Measurements from ENCODE around the gene EHD4.

The EHD4 gene

DNA sequence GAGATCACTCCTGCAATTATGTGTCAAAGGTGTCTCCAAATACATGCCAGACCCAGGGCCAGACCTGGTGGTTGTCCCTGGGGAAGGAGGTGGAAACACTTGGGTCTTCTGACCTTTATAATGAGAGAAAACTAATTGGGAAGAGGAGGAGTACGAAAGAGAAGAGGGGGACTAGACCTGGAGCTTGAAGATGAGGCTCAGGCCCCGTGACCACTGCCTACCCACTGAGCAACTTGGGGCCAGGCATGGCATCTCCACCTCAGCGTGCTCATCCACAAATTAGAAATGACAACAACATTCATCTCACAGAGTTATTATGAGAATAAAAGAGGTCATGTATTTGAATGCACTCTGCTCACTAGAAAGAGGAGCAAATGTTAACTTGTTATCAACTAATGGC lies 59.1 kb downstream of the EHD4 start:
- Histone ChIP-seq H3K27ac (ENCODE audit: extremely low read depth, low read depth, low read length) (no peak overlapping the region), H3K4me3 (ENCODE audit: low read depth, low read length) (no peak overlapping the region), H3K36me3 (ENCODE audit: control insufficient read depth in 2 of 2, insufficient read depth in 1 of 2, low read length in 2 of 2) (peaks cover 0 to 21% of the 10 kb centered on the region in 2 experiments; a peak in 1 of 3 replicates), H3K9me3 (ENCODE audit: control insufficient read depth, insufficient read depth, low read depth, low read length) (no peaks in the 10 kb centered on the region), H3K4me1 (ENCODE audit: control insufficient read depth, insufficient read depth, low read length) (no peaks in the 10 kb centered on the region)
- TF ChIP-seq ZNF223 (tag by site-specific recombination; IDR thresholded peaks at IDR 0.05) (no peak), ZNF670 (tag by site-specific recombination; IDR thresholded peaks at IDR 0.05; ENCODE audit: low read depth) (no peak), ZNF473 (tag by site-specific recombination; IDR thresholded peaks at IDR 0.05) (no peak)
- ChIA-PET CTCF (interaction anchor here (0.9 kb wide), 1 partner anchor 18 kb away, joined by 3 read pairs; no protein-coding TSS in a partner anchor), POLR2A (no interaction called here)

DNA sequence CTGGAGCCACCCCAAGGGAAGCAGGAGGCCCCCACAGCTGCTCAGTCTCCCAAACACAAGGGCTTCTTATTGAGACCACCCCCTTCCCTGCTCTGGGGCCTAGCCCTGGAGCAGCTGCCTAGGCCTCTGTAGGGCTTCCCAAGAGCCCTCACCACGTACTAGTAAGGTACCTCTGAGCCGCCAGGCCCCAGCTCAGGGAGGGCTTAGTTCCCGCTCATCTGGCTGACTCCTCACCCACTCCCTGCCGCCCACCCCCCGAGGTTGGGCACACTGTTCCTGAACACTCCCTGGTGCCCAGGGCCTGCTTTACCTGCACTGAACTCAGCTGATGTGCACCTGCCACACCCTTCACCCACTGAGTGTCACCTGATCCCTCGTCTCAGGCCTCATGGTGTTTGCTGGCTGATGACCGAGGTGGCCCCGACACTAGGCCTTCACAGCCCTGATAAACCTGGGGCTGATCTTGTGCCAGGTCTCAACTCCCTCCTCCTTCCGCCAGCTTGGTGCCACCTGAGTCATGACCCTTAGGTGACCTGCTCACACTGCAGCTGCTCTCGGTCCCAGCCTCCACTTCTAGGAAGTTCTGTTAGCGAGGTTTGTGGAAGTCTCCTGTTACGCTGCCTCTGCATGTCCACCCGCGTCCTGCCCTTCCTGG lies 60.5 kb downstream of the EHD4 start:
- TF ChIP-seq ZNF174 (tag by site-specific recombination; IDR thresholded peaks at IDR 0.05): no peak
- no peak for TF ChIP-seq ZNF416 (tag by site-specific recombination; IDR thresholded peaks at IDR 0.05)
- TF ChIP-seq, protein P1, sequence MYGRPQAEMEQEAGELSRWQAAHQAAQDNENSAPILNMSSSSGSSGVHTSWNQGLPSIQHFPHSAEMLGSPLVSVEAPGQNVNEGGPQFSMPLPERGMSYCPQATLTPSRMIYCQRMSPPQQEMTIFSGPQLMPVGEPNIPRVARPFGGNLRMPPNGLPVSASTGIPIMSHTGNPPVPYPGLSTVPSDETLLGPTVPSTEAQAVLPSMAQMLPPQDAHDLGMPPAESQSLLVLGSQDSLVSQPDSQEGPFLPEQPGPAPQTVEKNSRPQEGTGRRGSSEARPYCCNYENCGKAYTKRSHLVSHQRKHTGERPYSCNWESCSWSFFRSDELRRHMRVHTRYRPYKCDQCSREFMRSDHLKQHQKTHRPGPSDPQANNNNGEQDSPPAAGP (tag by site-specific recombination; IDR thresholded peaks at IDR 0.05): no peak
- no peak for TF ChIP-seq OVOL3 (tag by site-specific recombination; IDR thresholded peaks at IDR 0.05)
- Histone ChIP-seq H3K4me1 (ENCODE audit: control insufficient read depth, insufficient read depth, low read length) (no peaks in the 10 kb centered on the region), H3K27ac (ENCODE audit: extremely low read depth, low read depth, low read length) (no peak overlapping the region), H3K4me3 (ENCODE audit: low read depth, low read length) (no peak overlapping the region), H3K9me3 (ENCODE audit: control insufficient read depth, insufficient read depth, low read depth, low read length) (no peaks in the 10 kb centered on the region), H3K36me3 (ENCODE audit: control insufficient read depth in 2 of 2, insufficient read depth in 1 of 2, low read length in 2 of 2) (peaks cover 0 to 23% of the 10 kb centered on the region in 2 experiments; a peak in 2 of 3 replicates)
- CTCF ChIA-PET: no interaction called here
- POLR2A ChIA-PET: no interaction called here

DNA sequence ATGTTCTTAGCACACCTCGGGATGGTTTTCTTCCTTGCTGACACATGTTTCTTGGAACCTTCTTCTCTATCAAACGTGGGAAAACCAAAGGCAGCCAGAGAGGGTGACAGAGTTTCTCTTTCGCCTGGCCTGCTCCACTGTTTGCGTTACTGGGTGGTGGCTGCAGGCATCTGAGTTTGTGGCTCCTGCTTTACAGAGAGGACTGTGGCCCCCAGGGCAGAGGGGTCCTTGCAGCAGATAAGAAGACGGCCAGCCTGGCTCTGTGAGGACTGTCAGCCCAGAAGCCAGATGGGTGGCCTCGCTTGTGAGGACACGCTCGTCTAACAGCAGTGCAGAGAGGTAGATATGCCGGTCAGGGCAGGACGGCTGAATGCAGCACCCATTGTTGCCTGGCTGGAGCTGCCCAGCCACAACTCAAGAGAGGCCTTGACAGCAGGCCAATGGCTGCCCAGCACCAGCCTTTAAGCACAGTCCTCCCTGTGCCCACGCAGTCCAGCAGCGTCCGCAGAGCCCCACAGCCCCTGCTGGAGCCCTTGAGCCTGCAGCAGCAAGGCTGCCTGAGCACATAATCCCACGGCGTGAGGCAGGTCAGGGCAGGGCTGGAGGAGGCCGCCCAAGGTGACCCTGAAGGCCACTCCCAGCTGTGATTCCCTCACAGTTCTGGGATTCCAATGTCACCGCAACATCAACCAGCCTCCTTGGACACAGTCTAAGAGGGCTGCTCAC lies 63.5 kb downstream of the EHD4 start:
- Histone ChIP-seq H3K9me3 (ENCODE audit: control insufficient read depth, insufficient read depth, low read depth, low read length) (no peaks in the 10 kb centered on the region), H3K36me3 (ENCODE audit: control insufficient read depth in 2 of 2, insufficient read depth in 1 of 2, low read length in 2 of 2) (peaks cover 0 to 31% of the 10 kb centered on the region in 2 experiments; a peak in 2 of 3 replicates), H3K27ac (ENCODE audit: extremely low read depth, low read depth, low read length) (no peak overlapping the region), H3K4me3 (ENCODE audit: low read depth, low read length) (no peak overlapping the region), H3K4me1 (ENCODE audit: control insufficient read depth, insufficient read depth, low read length) (no peaks in the 10 kb centered on the region)
- CTCF ChIA-PET: no interaction called here
- POLR2A ChIA-PET: no interaction called here
- no peak for TF ChIP-seq ZNF146 (tag by site-specific recombination; IDR thresholded peaks at IDR 0.05)
- TF ChIP-seq, protein P2, sequence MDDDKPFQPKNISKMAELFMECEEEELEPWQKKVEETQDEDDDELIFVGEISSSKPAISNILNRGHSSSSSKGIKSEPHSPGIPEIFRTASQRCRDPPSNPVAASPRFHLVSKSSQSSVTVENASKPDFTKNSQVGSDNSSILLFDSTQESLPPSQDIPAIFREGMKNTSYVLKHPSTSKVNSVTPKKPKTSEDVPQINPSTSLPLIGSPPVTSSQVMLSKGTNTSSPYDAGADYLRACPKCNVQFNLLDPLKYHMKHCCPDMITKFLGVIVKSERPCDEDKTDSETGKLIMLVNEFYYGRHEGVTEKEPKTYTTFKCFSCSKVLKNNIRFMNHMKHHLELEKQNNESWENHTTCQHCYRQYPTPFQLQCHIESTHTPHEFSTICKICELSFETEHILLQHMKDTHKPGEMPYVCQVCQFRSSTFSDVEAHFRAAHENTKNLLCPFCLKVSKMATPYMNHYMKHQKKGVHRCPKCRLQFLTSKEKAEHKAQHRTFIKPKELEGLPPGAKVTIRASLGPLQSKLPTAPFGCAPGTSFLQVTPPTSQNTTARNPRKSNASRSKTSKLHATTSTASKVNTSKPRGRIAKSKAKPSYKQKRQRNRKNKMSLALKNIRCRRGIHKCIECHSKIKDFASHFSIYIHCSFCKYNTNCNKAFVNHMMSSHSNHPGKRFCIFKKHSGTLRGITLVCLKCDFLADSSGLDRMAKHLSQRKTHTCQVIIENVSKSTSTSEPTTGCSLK (tag by site-specific recombination; IDR thresholded peaks at IDR 0.05): no peak
- no peak for TF ChIP-seq BCL11B (tag by site-specific recombination; IDR thresholded peaks at IDR 0.05; ENCODE audit: low read depth)
- no peak for TF ChIP-seq ZNF23 (tag by site-specific recombination; IDR thresholded peaks at IDR 0.05; ENCODE audit: borderline replicate concordance)
- TF ChIP-seq ZNF404 (tag by site-specific recombination; IDR thresholded peaks at IDR 0.05): no peak
- no peak for TF ChIP-seq ZNF571 (tag by site-specific recombination; IDR thresholded peaks at IDR 0.05)
- no peak for TF ChIP-seq ZNF366 (tag by site-specific recombination; conservative IDR thresholded peaks at IDR 0.05)
- no peak for TF ChIP-seq ZNF175 (tag by site-specific recombination; IDR thresholded peaks at IDR 0.05)
- no peak for TF ChIP-seq PRDM1 (tag by site-specific recombination; IDR thresholded peaks at IDR 0.05)
- TF ChIP-seq, protein P3, sequence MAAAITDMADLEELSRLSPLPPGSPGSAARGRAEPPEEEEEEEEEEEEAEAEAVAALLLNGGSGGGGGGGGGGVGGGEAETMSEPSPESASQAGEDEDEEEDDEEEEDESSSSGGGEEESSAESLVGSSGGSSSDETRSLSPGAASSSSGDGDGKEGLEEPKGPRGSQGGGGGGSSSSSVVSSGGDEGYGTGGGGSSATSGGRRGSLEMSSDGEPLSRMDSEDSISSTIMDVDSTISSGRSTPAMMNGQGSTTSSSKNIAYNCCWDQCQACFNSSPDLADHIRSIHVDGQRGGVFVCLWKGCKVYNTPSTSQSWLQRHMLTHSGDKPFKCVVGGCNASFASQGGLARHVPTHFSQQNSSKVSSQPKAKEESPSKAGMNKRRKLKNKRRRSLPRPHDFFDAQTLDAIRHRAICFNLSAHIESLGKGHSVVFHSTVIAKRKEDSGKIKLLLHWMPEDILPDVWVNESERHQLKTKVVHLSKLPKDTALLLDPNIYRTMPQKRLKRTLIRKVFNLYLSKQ (tag by site-specific recombination; IDR thresholded peaks at IDR 0.05; ENCODE audit: borderline replicate concordance): no peak
- TF ChIP-seq TCF7L2 (IDR thresholded peaks at IDR 0.05; ENCODE audit: borderline replicate concordance, low read depth, low read length): no peak
- TF ChIP-seq, protein P4, sequence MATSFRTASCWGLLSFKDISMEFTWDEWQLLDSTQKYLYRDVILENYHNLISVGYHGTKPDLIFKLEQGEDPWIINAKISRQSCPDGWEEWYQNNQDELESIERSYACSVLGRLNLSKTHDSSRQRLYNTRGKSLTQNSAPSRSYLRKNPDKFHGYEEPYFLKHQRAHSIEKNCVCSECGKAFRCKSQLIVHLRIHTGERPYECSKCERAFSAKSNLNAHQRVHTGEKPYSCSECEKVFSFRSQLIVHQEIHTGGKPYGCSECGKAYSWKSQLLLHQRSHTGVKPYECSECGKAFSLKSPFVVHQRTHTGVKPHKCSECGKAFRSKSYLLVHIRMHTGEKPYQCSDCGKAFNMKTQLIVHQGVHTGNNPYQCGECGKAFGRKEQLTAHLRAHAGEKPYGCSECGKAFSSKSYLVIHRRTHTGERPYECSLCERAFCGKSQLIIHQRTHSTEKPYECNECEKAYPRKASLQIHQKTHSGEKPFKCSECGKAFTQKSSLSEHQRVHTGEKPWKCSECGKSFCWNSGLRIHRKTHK (tag by site-specific recombination; IDR thresholded peaks at IDR 0.05): no peak
- no peak for TF ChIP-seq KLF9 (tag by site-specific recombination; IDR thresholded peaks at IDR 0.05; ENCODE audit: low read depth)
- TF ChIP-seq, protein P5, sequence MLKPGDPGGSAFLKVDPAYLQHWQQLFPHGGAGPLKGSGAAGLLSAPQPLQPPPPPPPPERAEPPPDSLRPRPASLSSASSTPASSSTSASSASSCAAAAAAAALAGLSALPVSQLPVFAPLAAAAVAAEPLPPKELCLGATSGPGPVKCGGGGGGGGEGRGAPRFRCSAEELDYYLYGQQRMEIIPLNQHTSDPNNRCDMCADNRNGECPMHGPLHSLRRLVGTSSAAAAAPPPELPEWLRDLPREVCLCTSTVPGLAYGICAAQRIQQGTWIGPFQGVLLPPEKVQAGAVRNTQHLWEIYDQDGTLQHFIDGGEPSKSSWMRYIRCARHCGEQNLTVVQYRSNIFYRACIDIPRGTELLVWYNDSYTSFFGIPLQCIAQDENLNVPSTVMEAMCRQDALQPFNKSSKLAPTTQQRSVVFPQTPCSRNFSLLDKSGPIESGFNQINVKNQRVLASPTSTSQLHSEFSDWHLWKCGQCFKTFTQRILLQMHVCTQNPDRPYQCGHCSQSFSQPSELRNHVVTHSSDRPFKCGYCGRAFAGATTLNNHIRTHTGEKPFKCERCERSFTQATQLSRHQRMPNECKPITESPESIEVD (tag by site-specific recombination; IDR thresholded peaks at IDR 0.05): no peak

Measured in HEK293 (cell line).